HCT116 (cell line): ENCODE results near the gene ARHGEF10L. TPM values are rescaled to one million over a fixed set of nuclear protein-coding genes. Genes with fewer than 3 reads are reported as not detected.

ENCODE experiments used
- ATAC-seq: fragments of 200-7000 bp; cut with Tn5 transposase; 2 replicates; pipeline ENCODE4 v1.9.1; 2020; ENCODE audit warnings: mild to moderate bottlenecking, moderate library complexity
- BruUV-seq: library from RNA; stranded (reverse); fragments of 400-500 nt; replicated peaks from 2 replicates; lab custom pipeline; 2021; lab: Mats Ljungman, UMichigan
- CTCF ChIA-PET: fragments of 300-600 bp; sonication (Branson Sonifier 250); formaldehyde crosslinking; loops from one replicate; lab custom pipeline; 2021; ENCODE audit warnings: antibody characterized with exemption; lab: Charles Lee
- POLR2A ChIA-PET: fragments of 300-600, 350-600 bp; sonication (Branson Sonifier 250); formaldehyde crosslinking; loops from one replicate; lab custom pipeline; 2021; ENCODE audit warnings: antibody characterized with exemption; lab: Charles Lee
- RAD21 ChIA-PET, 2 experiments: fragments of 300-600 bp; sonication (Branson Sonifier 250); formaldehyde crosslinking; loops; one replicate each; lab custom pipeline; 2023; ENCODE audit warnings: low total read pairs in 2 of 2; ENCODE audit not compliant: uncharacterized antibody in 2 of 2, unreplicated experiment in 2 of 2, low non-redundant PET in 1 of 2; lab: Charles Lee
- DNase-seq: peaks from one replicate; pipeline ENCODE4 v3.0.0-alpha.2; 2010; ENCODE audit warnings: low read depth, low spot score
- H2AFZ ChIP-seq: fragments of 200-600 bp; shearing (Covaris generic), sonication (generic); 2 replicates; pipeline ENCODE4 v1.6.1; 2017; ENCODE audit warnings: low read depth, mixed run types, mixed read lengths, antibody characterized with exemption, low read length; ENCODE audit not compliant: poor library complexity, severe bottlenecking
- H3K27ac ChIP-seq: 2 replicates; pipeline ENCODE4 v1.5.1; 2012; ENCODE audit warnings: low read depth, low read length
- H3K27me3 ChIP-seq: fragments of 200-600 bp; sonication (generic); 2 replicates; pipeline ENCODE4 v1.6.1; 2016; ENCODE audit warnings: mixed run types, low read length, mixed read lengths; ENCODE audit not compliant: insufficient read depth
- H3K36me3 ChIP-seq, 2 experiments: fragments of 200-500 bp in 1 of 2; fragments of 200-600 bp in 1 of 2; sonication (Bioruptor generic) in 1 of 2; sonication (generic) in 1 of 2; 2 replicates each; pipeline versions ENCODE4 v1.5.1 to v1.6.1; 2014 to 2016; ENCODE audit warnings: low read length in 2 of 2, inconsistent platforms in 1 of 2, mixed read lengths in 1 of 2, mixed run types in 1 of 2; ENCODE audit not compliant: insufficient read depth in 2 of 2, control insufficient read depth in 1 of 2
- H3K4me1 ChIP-seq, 2 experiments: fragments of 200-600 bp in 1 of 2; sonication (generic) in 1 of 2; 2 replicates each; pipeline versions ENCODE4 v1.5.1 to v1.6.1; 2012 to 2017; ENCODE audit warnings: low read length in 2 of 2, inconsistent platforms in 1 of 2, mild to moderate bottlenecking in 1 of 2, mixed read lengths in 1 of 2, mixed run types in 1 of 2, moderate library complexity in 1 of 2; ENCODE audit not compliant: insufficient read depth in 2 of 2, control insufficient read depth in 1 of 2
- H3K4me2 ChIP-seq: fragments of 200-600 bp; sonication (generic); 2 replicates; pipeline ENCODE4 v1.6.1; 2017; ENCODE audit warnings: mixed run types, low read length, mixed read lengths
- H3K4me3 ChIP-seq, 2 experiments: fragments of 200-600 bp in 1 of 2; sonication (generic) in 1 of 2; replicated peaks in 1 of 2; 2 replicates each; pipeline ENCODE4 v1.5.1; 2011 to 2016; ENCODE audit warnings: low read length in 2 of 2, control low read depth in 1 of 2, low read depth in 1 of 2, mild to moderate bottlenecking in 1 of 2, mixed read lengths in 1 of 2, mixed run types in 1 of 2
- H3K79me2 ChIP-seq: fragments of 200-600 bp; sonication (generic); 2 replicates; pipeline ENCODE4 v1.6.1; 2017; ENCODE audit warnings: mild to moderate bottlenecking, mixed run types, low read length, moderate library complexity, mixed read lengths; ENCODE audit not compliant: insufficient read depth
- H3K9ac ChIP-seq: fragments of 200-600 bp; sonication (generic); 2 replicates; pipeline ENCODE4 v1.6.1; 2016; ENCODE audit warnings: low read length, mixed read lengths
- H3K9me2 ChIP-seq: fragments of 200-600 bp; sonication (generic), shearing (Covaris generic); 2 replicates; pipeline ENCODE4 v1.6.1; 2017; ENCODE audit warnings: mixed run types, mild to moderate bottlenecking, moderate library complexity; ENCODE audit not compliant: insufficient read depth
- H3K9me3 ChIP-seq, 2 experiments: fragments of 200-500 bp in 1 of 2; fragments of 200-600 bp in 1 of 2; sonication (Bioruptor generic) in 1 of 2; sonication (generic) in 1 of 2; 2 replicates each; pipeline ENCODE4 v1.6.1; 2014 to 2017; ENCODE audit warnings: low read length in 2 of 2, mixed read lengths in 2 of 2, inconsistent platforms in 1 of 2, low read depth in 1 of 2, mild to moderate bottlenecking in 1 of 2, mixed run types in 1 of 2, moderate library complexity in 1 of 2; ENCODE audit not compliant: control insufficient read depth in 1 of 2, insufficient read depth in 1 of 2
- H4K20me1 ChIP-seq: fragments of 200-600 bp; sonication (generic), shearing (Covaris generic); 2 replicates; pipeline ENCODE4 v1.6.1; 2017; ENCODE audit warnings: mixed run types, mild to moderate bottlenecking, moderate library complexity; ENCODE audit not compliant: insufficient read depth
- ATF3 ChIP-seq: IDR thresholded peaks from 2 replicates; pipeline ENCODE4 v1.6.1; 2012
- CBX3 ChIP-seq: IDR thresholded peaks from 2 replicates; pipeline ENCODE4 v1.6.1; 2012; ENCODE audit warnings: low read depth
- EGR1 ChIP-seq: IDR thresholded peaks from 2 replicates; pipeline ENCODE4 v1.6.1; 2012; ENCODE audit warnings: low read depth
- ELF1 ChIP-seq: IDR thresholded peaks from 2 replicates; pipeline ENCODE4 v1.6.1; 2012; ENCODE audit warnings: low read depth, borderline replicate concordance
- EZH2phosphoT487 ChIP-seq: fragments of 200-600 bp; IDR thresholded peaks from 2 replicates; pipeline ENCODE4 v1.6.1; 2018; ENCODE audit warnings: antibody characterized with exemption, borderline replicate concordance
- FOSL1 ChIP-seq: IDR thresholded peaks from 2 replicates; pipeline ENCODE4 v1.6.1; 2012; ENCODE audit warnings: low read depth
- JUND ChIP-seq: IDR thresholded peaks from 2 replicates; pipeline ENCODE4 v1.6.1; 2012
- POLR2A ChIP-seq: IDR thresholded peaks from 2 replicates; pipeline ENCODE4 v1.7.0; 2011; ENCODE audit warnings: borderline replicate concordance; ENCODE audit not compliant: insufficient read depth, insufficient read length; ENCODE audit errors: extremely low read depth
- RAD21 ChIP-seq: IDR thresholded peaks from 2 replicates; pipeline ENCODE4 v1.6.1; 2012; ENCODE audit warnings: low read depth, mild to moderate bottlenecking
- REST ChIP-seq: IDR thresholded peaks from 2 replicates; pipeline ENCODE4 v1.6.1; 2012; ENCODE audit warnings: low read depth
- SIN3A ChIP-seq: IDR thresholded peaks from 2 replicates; pipeline ENCODE4 v1.6.1; 2012; ENCODE audit warnings: low read depth
- SP1 ChIP-seq: IDR thresholded peaks from 2 replicates; pipeline ENCODE4 v1.6.1; 2012; ENCODE audit warnings: low read depth
- SRF ChIP-seq: IDR thresholded peaks from 2 replicates; pipeline ENCODE4 v1.6.1; 2012; ENCODE audit warnings: low read depth
- TCF7L2 ChIP-seq: IDR thresholded peaks from 2 replicates; pipeline ENCODE4 v1.7.0; 2011; ENCODE audit warnings: borderline replicate concordance, inconsistent platforms; ENCODE audit not compliant: insufficient read depth, insufficient read length; ENCODE audit errors: extremely low read depth
- ZBTB33 ChIP-seq: IDR thresholded peaks from 2 replicates; pipeline ENCODE4 v1.6.1; 2011; ENCODE audit warnings: mild to moderate bottlenecking, low read length, moderate library complexity; ENCODE audit not compliant: insufficient replicate concordance; ENCODE audit errors: extremely low read depth
- ZFX ChIP-seq: fragments of 450-650 bp; IDR thresholded peaks from 2 replicates; pipeline ENCODE4 v1.6.1; 2017
- ZNF274 ChIP-seq: fragments of 200-500 bp; sonication (Bioruptor generic); IDR thresholded peaks from 2 replicates; pipeline ENCODE4 v1.6.1; 2014; ENCODE audit warnings: mild to moderate bottlenecking, low read depth, low read length, inconsistent platforms
- intact Hi-C: fragments of 100-400 bp; cut with micrococcal nuclease; formaldehyde crosslinking; loops from 2 replicates; pipeline ENCODE4 v1.10.0; 2022
- total RNA-seq: library from RNA; stranded (reverse); gene quantifications from one replicate; pipeline ENCODE4 v1.2.1, GENCODE V29; 2021; ENCODE audit not compliant: unreplicated experiment

Gene ARHGEF10L
- total RNA-seq, 1 experiment from 2014 or later = 14.7 TPM

- no peak for TF ChIP-seq SRF
- no peak for TF ChIP-seq ATF3
- no peak for TF ChIP-seq SP1
- TF ChIP-seq TCF7L2 = no peak
- TF ChIP-seq EGR1 = no peak
- TF ChIP-seq ZBTB33 = no peak
Measured at GRCh38 chr1:17665054-17665453, 125.6 kb downstream of the ARHGEF10L start (continued).

- intact Hi-C loops = no loop called here
- no peak for TF ChIP-seq ZFX
- no peak for TF ChIP-seq ELF1
- TF ChIP-seq RAD21 = no peak
- TF ChIP-seq TCF7L2 = no peak
- no peak for TF ChIP-seq JUND
- no peak for TF ChIP-seq FOSL1
- TF ChIP-seq CBX3 = no peak
- TF ChIP-seq REST = no peak
- TF ChIP-seq ATF3 = no peak
- TF ChIP-seq ZBTB33 = no peak
- no peak for TF ChIP-seq ZNF274
- TF ChIP-seq POLR2A = no peak
- no peak for TF ChIP-seq SIN3A
- no peak for TF ChIP-seq EZH2phosphoT487
Measured at GRCh38 chr1:17665950-17666720, 126.6 kb downstream of the ARHGEF10L start.

More at GRCh38 chr1:17665950-17666720, 126.6 kb downstream of the ARHGEF10L start:
- Histone ChIP-seq H3K9ac (no peak overlapping the region), H4K20me1 (no peaks in the 10 kb centered on the region), H3K27ac (no peak overlapping the region), H3K36me3 (no peaks in the 10 kb centered on the region), H3K4me2 (no peak overlapping the region), H3K9me2 (no peaks in the 10 kb centered on the region), H3K4me1 (0 out of 4 replicates have a peak, but pooled peaks cover 0 to 4% of the 10 kb centered on the region in 2 experiments), H2AFZ (no peak overlapping the region), H3K9me3 (no peaks in the 10 kb centered on the region), H3K79me2 (no peaks in the 10 kb centered on the region), H3K4me3 (no peak overlapping the region), H3K27me3 (no peaks in the 10 kb centered on the region)
- ChIA-PET RAD21 (no interaction called here), POLR2A (no interaction called here), CTCF (interaction anchor here (1.0 kb wide), 1 partner anchor 30 kb away, joined by 4 read pairs; no protein-coding TSS in a partner anchor)
- no TSS peak for BruUV-seq
- DNase-seq (no peak), ATAC-seq (no peak)
